GM19351 (cell line): Measurements from ENCODE around the gene TRMT10C.
"Not testable (repeated sequence)": the region's sequence is repeated elsewhere in the genome, so short reads cannot be mapped to it uniquely, and the experiment has no call there.

ENCODE experiments used
- ATAC-seq: cut with Tn5 transposase; IDR thresholded peaks from one replicate; pipeline ENCODE4 v1.9.1; 2021; ENCODE audit warnings: mild to moderate bottlenecking, moderate library complexity; ENCODE audit not compliant: unreplicated experiment

Gene TRMT10C

DNA sequence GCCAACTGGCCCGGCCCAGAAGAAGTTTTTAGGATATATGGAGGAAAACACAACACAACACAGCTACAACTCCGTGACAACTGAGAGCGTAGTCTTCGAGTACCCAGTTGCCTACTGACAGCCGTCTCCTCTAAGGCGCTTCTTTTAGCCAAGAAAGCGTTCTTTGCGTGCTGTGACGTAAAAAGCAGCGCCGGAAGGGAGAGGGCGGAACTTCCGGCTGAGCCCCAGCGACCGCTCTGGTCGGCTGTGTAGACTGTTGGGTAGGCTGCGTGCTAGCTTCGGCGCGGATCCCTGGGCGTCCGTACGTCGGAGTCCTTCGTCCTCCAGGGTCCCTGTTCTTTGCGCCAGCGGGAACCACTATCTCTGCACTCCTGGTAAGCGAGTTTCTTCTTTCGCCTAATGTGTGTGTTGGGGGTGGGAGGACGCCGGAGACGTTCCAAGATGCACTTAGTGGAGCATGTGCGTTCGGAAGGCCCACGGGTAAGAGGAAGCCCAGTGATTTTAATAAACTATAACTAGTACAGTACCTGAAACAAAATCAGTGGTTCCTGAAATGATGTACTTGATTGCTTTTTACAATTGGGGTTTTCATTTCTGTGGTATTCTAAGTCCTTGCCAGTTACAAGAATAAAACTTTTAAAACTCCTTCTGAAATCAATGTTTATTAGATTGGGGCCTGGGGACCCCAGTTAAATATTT lies at the start of gene TRMT10C:
Gene TRMT10C, plus strand, starts transcription at position 239 of the 699 bp plus-strand sequence. CDS start 2,914 bp downstream, outside the sequence.
- ATAC-seq, result peak; percentile 99

DNA sequence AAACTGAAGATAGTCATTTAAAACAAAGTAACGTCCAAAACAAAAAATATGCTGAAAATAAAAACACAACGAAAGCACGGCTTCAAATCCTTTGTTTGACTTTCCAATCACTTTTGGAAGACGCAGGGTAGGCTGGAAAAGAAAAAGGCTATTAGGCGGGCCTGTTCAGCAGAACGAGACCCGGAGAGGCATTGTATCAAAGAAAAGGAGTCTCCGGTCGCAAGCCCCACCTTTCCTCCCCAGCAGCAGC lies 49.3 kb upstream of the TRMT10C start:
- ATAC-seq, result peak; percentile 36

GRCh38 chr3:101512646-101513418 lies 48.8 kb upstream of the TRMT10C start, which contains the start of gene SENP7:
Gene SENP7 (minus strand): TSS chr3:101513212. CDS start chr3:101513130, 82 bp downstream.
- ATAC-seq, result peak; percentile 58

DNA sequence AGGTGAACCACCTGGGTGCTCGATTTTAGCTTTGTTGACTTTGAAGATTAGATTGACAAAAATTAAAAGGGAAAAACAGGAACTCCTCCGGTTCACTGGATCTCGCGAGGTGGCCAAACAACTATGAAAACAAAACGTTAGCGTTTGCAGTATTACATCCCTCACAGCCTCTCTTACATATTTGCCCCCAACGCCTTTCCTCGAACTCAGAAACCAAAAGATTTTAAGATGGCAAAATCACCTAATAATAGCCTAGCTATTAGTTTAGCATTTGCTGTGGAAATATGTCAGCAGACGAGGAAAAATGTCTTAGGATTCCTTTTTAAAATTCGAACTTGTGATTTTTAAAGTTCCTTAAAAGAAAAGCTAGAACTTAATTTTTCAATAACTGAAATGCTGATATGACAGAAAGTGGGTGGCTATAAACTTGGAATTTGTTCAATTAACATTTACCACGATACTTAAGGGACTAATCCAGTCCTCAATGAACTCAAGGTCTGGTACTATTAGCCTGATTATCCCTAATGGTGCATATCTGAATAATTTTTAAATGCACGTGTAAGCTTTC lies 48.2 kb upstream of the TRMT10C start:
- ATAC-seq, result peak; percentile 28

DNA sequence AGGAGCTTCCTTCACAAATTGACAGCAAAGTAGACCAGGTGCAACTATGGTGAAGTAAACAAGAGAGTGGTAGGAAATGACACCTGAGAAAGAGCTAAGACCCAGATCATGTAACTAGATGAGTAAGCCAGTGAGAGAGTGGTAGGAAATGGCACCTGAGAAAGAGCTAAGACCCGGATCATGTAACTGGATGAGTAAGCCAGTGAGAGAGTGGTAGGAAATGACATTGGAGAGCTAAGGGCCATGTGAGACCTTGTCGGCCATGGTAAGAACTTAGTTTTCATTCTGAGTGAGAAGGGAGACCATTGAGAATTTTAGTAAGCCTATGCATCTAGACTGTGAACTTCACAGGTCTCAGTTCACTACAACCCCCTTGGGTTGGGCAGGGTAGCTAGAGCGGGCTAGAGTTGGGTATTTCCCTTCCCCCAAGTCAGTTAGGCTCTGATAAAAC lies 43.2 kb upstream of the TRMT10C start:
- peak; percentile 97 for ATAC-seq

DNA sequence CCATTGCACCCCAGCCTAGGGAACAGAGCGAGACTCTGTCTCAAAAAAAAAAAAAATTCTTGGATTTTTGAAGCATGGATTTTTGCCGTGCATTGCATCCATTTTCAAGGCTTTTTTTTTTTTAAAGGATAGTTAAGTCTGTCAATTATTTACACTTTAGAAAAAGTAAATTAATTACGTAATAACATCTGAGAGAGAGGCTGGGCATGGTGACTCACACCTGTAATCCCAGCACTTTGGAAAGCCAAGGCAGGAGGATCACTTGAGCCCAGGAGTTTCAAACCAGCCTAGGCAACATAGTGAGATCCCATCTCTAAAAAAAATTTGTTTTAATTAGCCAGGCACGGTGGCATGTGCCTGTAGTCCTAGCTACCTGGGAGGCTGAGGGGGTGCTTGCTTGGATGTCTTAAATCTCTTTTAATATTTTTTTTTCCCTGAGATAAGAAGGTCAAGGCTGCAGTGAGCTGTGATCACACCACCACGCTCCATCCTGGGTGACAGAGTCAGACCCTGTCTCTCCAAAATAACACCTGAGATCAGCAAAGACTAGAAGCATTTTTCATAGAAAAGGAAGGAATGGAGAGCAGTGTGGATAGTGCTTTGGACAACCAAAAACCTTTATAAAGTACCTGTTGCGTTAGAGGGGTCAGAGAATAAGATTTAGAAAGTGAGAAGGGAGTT lies 41.8 kb upstream of the TRMT10C start:
- ATAC-seq, result no peak

DNA sequence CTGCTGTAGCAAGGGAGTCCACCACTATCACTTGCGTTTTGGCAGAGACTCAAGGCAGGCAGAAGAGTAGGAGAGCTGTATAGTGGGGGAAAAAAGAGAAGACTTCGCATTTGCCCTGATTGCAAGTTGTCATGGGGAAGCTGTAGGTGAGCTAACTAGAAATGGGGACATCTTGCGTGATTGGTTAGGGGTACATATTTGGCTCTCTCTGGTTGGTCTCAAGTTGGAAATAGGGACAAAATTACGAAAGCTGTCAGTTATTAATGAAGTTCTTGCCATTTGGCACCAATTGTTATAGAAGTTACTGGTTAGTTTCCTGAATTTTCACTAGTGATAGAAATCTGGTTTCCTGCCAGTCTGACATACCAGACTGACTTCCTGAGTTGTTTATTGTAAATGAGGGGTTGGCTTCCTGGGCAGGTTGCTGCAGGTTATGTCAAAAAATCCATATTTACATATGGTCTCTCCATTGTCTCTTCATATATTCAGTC lies 40.4 kb upstream of the TRMT10C start:
- ATAC-seq, result no peak

DNA sequence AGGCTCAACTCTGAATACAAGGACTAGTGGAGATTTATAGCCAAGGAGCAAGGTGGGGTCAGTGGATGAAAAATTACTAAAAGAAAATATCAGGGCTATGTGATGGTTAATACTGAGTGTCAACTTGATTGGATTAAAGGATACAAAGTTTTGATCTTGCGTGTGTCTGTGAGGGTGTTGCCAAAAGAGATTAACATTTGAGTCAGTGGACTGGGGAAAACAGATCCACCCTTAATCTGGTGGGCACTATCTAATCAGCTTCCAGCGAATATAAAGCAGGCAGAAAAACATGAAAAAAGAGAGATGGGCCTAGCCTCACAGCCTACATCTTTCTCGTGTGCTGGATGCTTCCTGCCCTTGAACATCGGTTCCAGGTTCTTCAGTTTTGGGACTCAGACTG lies 34.2 kb upstream of the TRMT10C start:
- ATAC-seq, result no peak

- no peak for ATAC-seq
These were observed 33.8 kb upstream of the TRMT10C start for GRCh38 chr3:101527906-101528305.

DNA sequence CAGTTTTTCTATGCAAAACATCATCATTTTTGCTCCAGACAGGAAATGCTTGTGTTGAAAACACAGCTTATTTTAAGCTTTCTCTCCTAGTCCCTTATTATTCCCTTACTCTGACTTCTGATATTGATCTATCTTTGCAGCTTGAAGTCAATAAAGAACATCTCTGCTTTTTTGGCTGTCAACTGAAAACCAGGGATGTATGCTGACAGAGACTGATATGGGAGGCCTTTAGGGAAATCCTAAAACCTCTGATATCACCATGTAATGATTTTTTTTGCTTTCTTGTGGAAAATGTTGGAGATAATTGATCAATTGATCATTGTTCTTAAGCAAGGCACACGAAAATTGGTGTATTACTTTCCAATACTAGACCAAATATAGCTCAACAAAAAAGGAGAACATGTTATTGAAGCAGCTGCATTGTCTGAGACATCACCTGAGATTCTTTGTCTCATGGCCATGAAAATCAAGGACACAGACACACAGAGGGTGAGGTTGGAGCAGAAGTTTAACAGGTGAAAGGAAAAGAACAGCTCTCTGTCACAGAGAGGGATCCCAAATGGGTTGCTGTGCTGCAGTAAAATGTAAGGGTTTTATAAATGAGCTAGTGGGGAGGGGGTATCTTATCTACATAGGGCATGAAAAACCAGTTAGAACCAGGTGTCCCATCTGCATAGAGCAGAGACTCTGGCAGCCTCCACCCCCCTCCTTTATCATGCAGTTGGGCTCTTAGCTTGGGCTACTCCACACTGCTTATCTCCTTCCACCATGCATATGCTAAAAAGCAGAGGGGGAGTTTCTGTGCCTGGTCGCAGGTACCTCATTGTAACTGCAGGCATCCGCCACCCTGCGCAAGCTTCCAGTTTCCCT lies 31.6 kb upstream of the TRMT10C start:
- no peak for ATAC-seq

GRCh38 chr3:101530686-101531047 lies 31.0 kb upstream of the TRMT10C start:
- ATAC-seq, result no peak

DNA sequence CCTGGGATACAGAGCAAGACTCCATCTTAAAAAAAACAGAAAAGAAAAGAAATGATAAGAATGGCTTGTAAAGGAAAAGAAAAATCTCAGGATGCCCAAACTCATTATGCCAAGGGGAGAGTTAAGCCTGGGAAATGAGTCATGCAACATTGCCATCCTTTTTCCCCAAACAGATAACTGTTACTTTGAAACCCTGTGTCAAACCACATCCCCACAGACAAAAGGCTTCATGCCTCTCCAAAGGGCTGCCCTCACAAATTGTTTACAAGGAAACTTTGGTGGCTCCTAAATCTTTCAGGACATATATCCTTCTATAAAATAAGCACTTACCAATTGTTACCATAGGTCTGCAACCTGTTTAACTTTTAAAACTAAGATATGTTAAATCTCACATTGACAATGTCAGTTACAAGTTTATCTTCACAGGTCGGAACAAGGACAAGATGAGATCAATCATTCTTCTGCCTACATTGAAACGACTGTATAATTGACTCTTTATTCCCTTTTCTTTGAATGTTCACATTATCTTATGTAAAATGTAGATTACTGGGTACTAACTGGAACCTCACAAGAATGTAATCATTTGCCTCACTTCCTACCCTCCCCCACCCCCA lies 30.1 kb upstream of the TRMT10C start:
- no peak for ATAC-seq

DNA sequence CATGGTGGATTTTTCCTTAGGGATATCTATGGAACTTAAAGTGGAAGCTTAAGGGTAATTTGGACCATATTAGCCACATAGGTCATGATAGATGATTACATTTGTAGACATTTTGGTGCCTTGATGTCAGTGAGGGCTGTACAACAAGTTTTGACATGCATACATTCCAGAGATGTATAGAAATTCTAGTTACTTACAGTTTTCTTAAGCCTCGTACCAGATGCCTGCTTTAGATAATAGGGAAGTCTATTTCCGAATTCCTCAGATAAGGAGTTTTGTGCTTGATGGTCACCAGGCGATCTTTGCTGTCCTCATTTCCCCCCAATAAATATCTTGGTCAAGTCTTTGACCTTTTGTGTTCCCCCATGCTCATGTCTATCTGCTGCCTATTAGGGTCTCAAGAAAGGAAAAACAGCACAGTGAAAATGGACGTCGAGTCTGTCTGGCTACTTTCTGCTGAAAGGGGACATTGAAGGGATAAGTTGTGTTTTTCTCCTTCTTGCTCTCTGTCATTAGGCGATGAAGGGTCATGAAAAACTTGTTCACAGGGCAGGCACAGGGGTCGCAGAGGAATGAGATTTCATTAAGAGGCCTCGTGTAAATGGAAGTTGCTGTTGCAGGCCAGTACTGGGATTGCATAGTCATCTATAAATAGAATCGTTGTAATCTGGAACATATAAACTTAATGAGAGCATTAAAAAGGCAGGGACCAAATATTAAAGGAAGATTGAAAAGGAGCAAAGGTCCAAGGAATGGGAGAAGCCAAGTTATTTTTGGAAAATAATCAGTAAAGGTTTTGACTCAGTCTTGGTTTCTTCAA lies 28.7 kb upstream of the TRMT10C start:
- no peak for ATAC-seq

GRCh38 chr3:101533603-101533968 lies 28.1 kb upstream of the TRMT10C start:
- no peak for ATAC-seq

DNA sequence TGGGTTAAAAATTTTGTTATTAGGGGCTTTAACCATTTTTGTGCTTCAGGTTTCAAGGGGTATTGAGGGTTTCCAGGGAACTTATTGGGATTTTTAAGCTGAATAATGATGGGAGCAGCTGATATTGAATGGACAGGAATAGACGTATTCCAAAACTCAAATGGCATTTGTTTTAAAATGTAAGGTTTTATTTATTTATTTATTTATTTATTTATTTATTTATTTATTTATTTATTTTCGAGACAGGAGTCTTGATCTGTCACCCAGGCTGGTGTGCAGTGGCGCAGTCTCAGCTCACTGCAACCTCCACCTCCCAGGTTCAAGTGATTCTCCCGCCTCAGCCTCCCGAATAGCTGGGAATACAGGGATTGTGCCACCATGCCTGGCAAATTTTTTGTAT lies 26.4 kb upstream of the TRMT10C start:
- no peak for ATAC-seq

GRCh38 chr3:101536266-101536665 lies 25.4 kb upstream of the TRMT10C start:
- no peak for ATAC-seq

- not testable (repeated sequence) for ATAC-seq
These were observed 24.7 kb upstream of the TRMT10C start for GRCh38 chr3:101536955-101537354.

DNA sequence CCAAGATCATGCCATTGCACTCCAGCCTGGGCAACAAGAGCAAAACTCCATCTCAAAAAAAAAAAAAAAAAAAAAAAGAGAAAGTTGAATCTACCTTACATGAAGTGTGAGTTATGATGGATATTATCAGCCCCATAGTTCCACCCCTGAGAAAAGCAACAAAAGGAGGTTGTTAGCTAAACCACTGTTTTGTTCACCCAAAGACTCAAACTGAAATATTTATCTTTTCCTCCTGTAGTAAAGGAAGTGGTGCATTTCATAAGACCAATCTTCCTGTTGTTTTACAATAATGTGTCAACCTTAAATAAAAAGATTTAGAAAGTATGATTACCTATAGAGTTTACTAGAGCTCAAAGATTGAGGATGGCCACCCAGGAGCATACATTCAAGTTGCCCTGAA lies 18.7 kb upstream of the TRMT10C start:
- ATAC-seq, result no peak

- ATAC-seq, result no peak
These were observed 17.4 kb upstream of the TRMT10C start for GRCh38 chr3:101544161-101544850.
